Neural cell (in vitro differentiated cells): ENCODE results near the gene REPIN1. TPM values are rescaled to one million over a fixed set of nuclear protein-coding genes. Genes with fewer than 3 reads are reported as not detected.

Experiments
- H2AFZ ChIP-seq: fragments of 200-600, 300-800 bp; sonication (generic), shearing (Covaris generic); 2 replicates; pipeline ENCODE4 v1.6.0; 2014; ENCODE audit warnings: low read depth, mild to moderate bottlenecking, antibody characterized with exemption, low read length, moderate library complexity
- H3F3A ChIP-seq: fragments of 200-600 bp; shearing (Covaris generic); 2 replicates; pipeline ENCODE4 v1.6.1; 2016; ENCODE audit warnings: mild to moderate bottlenecking, moderate library complexity, mixed read lengths, antibody characterized with exemption, low read length; ENCODE audit not compliant: insufficient read depth, poor library complexity, severe bottlenecking
- H3K27ac ChIP-seq: fragments of 200-600, 300-800 bp; sonication (generic), shearing (Covaris generic); 2 replicates; pipeline ENCODE4 v1.5.1; 2014; ENCODE audit warnings: mild to moderate bottlenecking, low read length, moderate library complexity
- H3K27me3 ChIP-seq: fragments of 300-800, 200-600 bp; sonication (generic), shearing (Covaris generic); 2 replicates; pipeline ENCODE4 v1.6.0; 2014; ENCODE audit warnings: mild to moderate bottlenecking, low read depth, low read length, moderate library complexity; ENCODE audit not compliant: insufficient read depth
- H3K36me3 ChIP-seq: fragments of 300-800, 200-600 bp; sonication (generic), shearing (Covaris generic); 2 replicates; pipeline ENCODE4 v1.5.1; 2014; ENCODE audit warnings: mild to moderate bottlenecking, antibody characterized with exemption, low read length, moderate library complexity; ENCODE audit not compliant: insufficient read depth
- H3K4me2 ChIP-seq: fragments of 300-800, 200-600 bp; sonication (generic), shearing (Covaris generic); 2 replicates; pipeline ENCODE4 v1.6.0; 2014; ENCODE audit warnings: mild to moderate bottlenecking, low read length
- H3K4me3 ChIP-seq: fragments of 300-800, 200-600 bp; sonication (generic), shearing (Covaris generic); 2 replicates; pipeline ENCODE4 v1.5.1; 2014; ENCODE audit warnings: mild to moderate bottlenecking, low read length, moderate library complexity
- H3K79me2 ChIP-seq: fragments of 200-600 bp; shearing (Covaris generic); replicated peaks from 2 replicates; pipeline ENCODE4 v1.6.0; 2014; ENCODE audit warnings: mild to moderate bottlenecking, low read length, moderate library complexity; ENCODE audit not compliant: insufficient read depth
- H3K9ac ChIP-seq: fragments of 300-800, 200-600 bp; sonication (generic), shearing (Covaris generic); 2 replicates; pipeline ENCODE4 v1.6.1; 2016; ENCODE audit warnings: mild to moderate bottlenecking, low read length, mixed read lengths
- H3K9me2 ChIP-seq: fragments of 200-600 bp; shearing (Covaris generic); 2 replicates; pipeline ENCODE4 v1.6.1; 2016; ENCODE audit warnings: mild to moderate bottlenecking, low read length, mixed read lengths; ENCODE audit not compliant: insufficient read depth
- H3K9me3 ChIP-seq: fragments of 200-600, 300-800 bp; sonication (generic), shearing (Covaris generic); 2 replicates; pipeline ENCODE4 v1.6.1; 2016; ENCODE audit warnings: mild to moderate bottlenecking, mixed run types, low read length, moderate library complexity, mixed read lengths
- H4K20me1 ChIP-seq: fragments of 200-600 bp; shearing (Covaris generic); 2 replicates; pipeline ENCODE4 v1.6.1; 2016; ENCODE audit warnings: mild to moderate bottlenecking, mixed run types; ENCODE audit not compliant: insufficient read depth
- EP300 ChIP-seq: fragments of 450-650 bp; conservative IDR thresholded peaks from 2 replicates; pipeline ENCODE4 v1.6.1; 2014; ENCODE audit warnings: antibody characterized with exemption, mild to moderate bottlenecking, moderate library complexity; ENCODE audit not compliant: poor library complexity, severe bottlenecking
- EZH2 ChIP-seq: fragments of 200-600, 300-800 bp; shearing (Covaris generic), sonication (generic); IDR thresholded peaks from 2 replicates; pipeline ENCODE4 v1.6.1; 2014; ENCODE audit warnings: antibody characterized with exemption, low read length, borderline replicate concordance, mild to moderate bottlenecking; ENCODE audit not compliant: insufficient read depth, poor library complexity, severe bottlenecking
- MXI1 ChIP-seq: fragments of 450-650 bp; conservative IDR thresholded peaks from 2 replicates; pipeline ENCODE4 v1.6.1; 2014; ENCODE audit warnings: antibody characterized with exemption, mild to moderate bottlenecking; ENCODE audit not compliant: poor library complexity, severe bottlenecking
- POLR2AphosphoS5 ChIP-seq: IDR thresholded peaks from 2 replicates; pipeline ENCODE4 v1.6.1; 2012
- RAD21 ChIP-seq: fragments of 450-650 bp; conservative IDR thresholded peaks from 2 replicates; pipeline ENCODE4 v1.6.1; 2014; ENCODE audit warnings: antibody characterized with exemption, mild to moderate bottlenecking, moderate library complexity
- SMC3 ChIP-seq: fragments of 450-650 bp; conservative IDR thresholded peaks from 2 replicates; pipeline ENCODE4 v1.6.1; 2014; ENCODE audit warnings: antibody characterized with exemption, mild to moderate bottlenecking, moderate library complexity; ENCODE audit not compliant: poor library complexity
- TAF1 ChIP-seq: IDR thresholded peaks from 2 replicates; pipeline ENCODE4 v1.6.1; 2012; ENCODE audit warnings: low read depth
- polyA plus RNA-seq: library from polyadenylated mRNA; depleted of rRNA; stranded (reverse); fragments of >200 nt; gene quantifications from 2 replicates; pipeline ENCODE4 v1.2.3, GENCODE V29; 2014
- TF ChIP-seq, protein P1 (sequence below): fragments of 450-650 bp; IDR thresholded peaks from 2 replicates; pipeline ENCODE4 v1.5.1; 2014; ENCODE audit warnings: antibody characterized with exemption, mild to moderate bottlenecking, moderate library complexity; ENCODE audit not compliant: poor library complexity, severe bottlenecking
- TF ChIP-seq, protein P2 (sequence below): IDR thresholded peaks from 2 replicates; pipeline ENCODE4 v1.6.1; 2012; ENCODE audit warnings: borderline replicate concordance

The REPIN1 gene
- polyA plus RNA-seq, 1 donor from 2014 or later: 95.5 TPM

DNA sequence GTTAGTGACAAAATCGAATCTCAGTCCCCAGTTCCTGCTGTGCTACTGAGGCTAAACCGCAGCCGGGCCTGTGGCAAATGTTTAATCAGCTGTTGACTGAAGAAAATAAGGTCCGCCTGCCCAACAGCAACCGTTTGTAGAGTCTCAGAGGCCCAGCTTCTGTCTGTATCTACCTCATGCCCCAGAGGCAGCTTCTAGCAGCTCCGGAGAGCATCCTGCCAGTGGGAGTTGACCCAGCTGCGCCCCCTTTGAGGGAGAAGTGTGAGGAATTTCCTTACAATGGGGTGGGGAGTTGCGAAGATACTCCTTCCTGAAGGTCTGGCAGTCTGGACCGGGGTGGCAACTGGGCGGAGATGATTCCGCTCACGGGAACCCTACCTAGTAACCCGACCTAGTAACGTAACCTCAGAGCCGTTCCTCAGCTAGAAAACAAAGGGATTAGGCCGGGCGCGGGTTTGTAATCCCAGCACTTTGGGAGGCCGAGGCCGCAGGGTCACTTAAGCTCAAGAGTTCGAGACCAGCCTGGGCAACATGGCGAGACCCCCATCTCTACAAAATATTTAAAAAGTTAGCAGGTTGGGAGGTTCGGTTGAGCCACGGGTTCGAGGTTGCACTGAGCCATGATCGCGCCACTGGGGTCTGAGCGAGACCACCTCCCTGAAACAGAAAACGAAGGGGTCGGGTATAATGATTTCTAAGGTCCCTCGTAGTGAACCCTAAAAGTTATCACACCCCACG lies 9.7 kb downstream of the REPIN1 start:
- Histone ChIP-seq H3K9me2 (no peaks in the 10 kb centered on the region), H3K27ac (peak overlapping the region; percentile 90), H3K79me2 (peaks cover 47% of the 10 kb centered on the region), H3K36me3 (no peaks in the 10 kb centered on the region), H3K4me2 (peak overlapping the region; percentile 59), H3K4me3 (peak overlapping the region; percentile 96), H2AFZ (peak overlapping the region; percentile 69), H4K20me1 (no peaks in the 10 kb centered on the region), H3K9ac (peak overlapping the region; percentile 94), H3K27me3 (no peaks in the 10 kb centered on the region), H3K9me3 (no peaks in the 10 kb centered on the region), H3F3A (peaks cover 4% of the 10 kb centered on the region)
- TF ChIP-seq, protein P1, sequence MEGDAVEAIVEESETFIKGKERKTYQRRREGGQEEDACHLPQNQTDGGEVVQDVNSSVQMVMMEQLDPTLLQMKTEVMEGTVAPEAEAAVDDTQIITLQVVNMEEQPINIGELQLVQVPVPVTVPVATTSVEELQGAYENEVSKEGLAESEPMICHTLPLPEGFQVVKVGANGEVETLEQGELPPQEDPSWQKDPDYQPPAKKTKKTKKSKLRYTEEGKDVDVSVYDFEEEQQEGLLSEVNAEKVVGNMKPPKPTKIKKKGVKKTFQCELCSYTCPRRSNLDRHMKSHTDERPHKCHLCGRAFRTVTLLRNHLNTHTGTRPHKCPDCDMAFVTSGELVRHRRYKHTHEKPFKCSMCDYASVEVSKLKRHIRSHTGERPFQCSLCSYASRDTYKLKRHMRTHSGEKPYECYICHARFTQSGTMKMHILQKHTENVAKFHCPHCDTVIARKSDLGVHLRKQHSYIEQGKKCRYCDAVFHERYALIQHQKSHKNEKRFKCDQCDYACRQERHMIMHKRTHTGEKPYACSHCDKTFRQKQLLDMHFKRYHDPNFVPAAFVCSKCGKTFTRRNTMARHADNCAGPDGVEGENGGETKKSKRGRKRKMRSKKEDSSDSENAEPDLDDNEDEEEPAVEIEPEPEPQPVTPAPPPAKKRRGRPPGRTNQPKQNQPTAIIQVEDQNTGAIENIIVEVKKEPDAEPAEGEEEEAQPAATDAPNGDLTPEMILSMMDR: peak; percentile 48
- no peak for TF ChIP-seq SMC3

DNA sequence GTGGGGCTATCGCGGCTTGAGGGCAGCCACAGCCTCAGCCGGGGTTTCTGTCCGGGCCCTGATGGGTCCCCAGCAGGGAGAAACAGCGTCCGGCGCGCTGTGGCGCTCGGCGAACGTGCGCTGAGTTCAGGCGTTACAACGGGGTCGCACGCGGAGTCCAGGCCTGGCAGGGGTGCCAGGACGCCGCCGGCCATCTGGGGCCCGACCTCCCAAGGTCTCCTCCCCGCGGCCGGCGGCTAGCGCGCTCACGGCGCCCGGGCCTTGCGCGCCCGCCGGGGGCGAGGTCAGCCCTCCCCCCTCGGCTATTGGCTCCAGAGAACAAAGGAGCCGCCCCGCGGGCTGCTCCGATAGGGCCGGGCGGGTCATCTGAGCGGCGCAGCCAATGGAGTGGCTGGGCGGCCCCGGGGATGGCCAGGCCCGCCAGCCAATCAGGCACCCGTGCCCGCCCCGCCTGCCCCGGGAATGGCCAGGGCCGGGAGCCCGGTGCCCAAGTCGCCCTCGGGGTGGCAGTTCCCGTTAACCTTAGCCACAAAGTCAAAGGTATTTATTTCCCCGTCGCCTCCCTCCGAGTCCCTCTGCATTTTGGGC lies 10.3 kb downstream of the REPIN1 start, which contains the start of gene ZNF775:
ZNF775 (plus strand) TSS at position 478 of the 588 bp plus-strand sequence. CDS start 9,141 bp downstream, outside the sequence.
- Histone ChIP-seq H3K79me2 (peaks cover 49% of the 10 kb centered on the region), H3K4me2 (peak within 1 kb of the TSS; percentile 99), H3K4me3 (peak within 1 kb of the TSS; percentile 96), H3K36me3 (no peaks in the 10 kb centered on the region), H3K9ac (peak within 1 kb of the TSS; percentile 94), H3K27ac (peak within 1 kb of the TSS; percentile 90), H3F3A (peaks cover 4% of the 10 kb centered on the region), H2AFZ (peak within 1 kb of the TSS; percentile 69), H3K27me3 (no peaks in the 10 kb centered on the region), H4K20me1 (no peaks in the 10 kb centered on the region), H3K9me3 (no peaks in the 10 kb centered on the region), H3K9me2 (no peaks in the 10 kb centered on the region)
- TF ChIP-seq RAD21: no peak
- peak; percentile 18 for TF ChIP-seq SMC3
- TF ChIP-seq MXI1: peak; percentile 51
- no peak for TF ChIP-seq EP300
- no peak for TF ChIP-seq TAF1
- TF ChIP-seq EZH2: no peak
- TF ChIP-seq, protein P2, sequence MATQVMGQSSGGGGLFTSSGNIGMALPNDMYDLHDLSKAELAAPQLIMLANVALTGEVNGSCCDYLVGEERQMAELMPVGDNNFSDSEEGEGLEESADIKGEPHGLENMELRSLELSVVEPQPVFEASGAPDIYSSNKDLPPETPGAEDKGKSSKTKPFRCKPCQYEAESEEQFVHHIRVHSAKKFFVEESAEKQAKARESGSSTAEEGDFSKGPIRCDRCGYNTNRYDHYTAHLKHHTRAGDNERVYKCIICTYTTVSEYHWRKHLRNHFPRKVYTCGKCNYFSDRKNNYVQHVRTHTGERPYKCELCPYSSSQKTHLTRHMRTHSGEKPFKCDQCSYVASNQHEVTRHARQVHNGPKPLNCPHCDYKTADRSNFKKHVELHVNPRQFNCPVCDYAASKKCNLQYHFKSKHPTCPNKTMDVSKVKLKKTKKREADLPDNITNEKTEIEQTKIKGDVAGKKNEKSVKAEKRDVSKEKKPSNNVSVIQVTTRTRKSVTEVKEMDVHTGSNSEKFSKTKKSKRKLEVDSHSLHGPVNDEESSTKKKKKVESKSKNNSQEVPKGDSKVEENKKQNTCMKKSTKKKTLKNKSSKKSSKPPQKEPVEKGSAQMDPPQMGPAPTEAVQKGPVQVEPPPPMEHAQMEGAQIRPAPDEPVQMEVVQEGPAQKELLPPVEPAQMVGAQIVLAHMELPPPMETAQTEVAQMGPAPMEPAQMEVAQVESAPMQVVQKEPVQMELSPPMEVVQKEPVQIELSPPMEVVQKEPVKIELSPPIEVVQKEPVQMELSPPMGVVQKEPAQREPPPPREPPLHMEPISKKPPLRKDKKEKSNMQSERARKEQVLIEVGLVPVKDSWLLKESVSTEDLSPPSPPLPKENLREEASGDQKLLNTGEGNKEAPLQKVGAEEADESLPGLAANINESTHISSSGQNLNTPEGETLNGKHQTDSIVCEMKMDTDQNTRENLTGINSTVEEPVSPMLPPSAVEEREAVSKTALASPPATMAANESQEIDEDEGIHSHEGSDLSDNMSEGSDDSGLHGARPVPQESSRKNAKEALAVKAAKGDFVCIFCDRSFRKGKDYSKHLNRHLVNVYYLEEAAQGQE: peak; percentile 70
- TF ChIP-seq, protein P1: peak; percentile 40
- TF ChIP-seq POLR2AphosphoS5: peak; percentile 94
